NCI-H82 (cell line): Measurements from ENCODE around the gene RCC1.
"Not testable (repeated sequence)": the region's sequence is repeated elsewhere in the genome, so short reads cannot be mapped to it uniquely, and the experiment has no call there.

ENCODE experiments used
- DNase-seq: peaks from one replicate; lab custom pipeline; 2025; lab: John Stamatoyannopoulos, UW

The RCC1 gene

DNA sequence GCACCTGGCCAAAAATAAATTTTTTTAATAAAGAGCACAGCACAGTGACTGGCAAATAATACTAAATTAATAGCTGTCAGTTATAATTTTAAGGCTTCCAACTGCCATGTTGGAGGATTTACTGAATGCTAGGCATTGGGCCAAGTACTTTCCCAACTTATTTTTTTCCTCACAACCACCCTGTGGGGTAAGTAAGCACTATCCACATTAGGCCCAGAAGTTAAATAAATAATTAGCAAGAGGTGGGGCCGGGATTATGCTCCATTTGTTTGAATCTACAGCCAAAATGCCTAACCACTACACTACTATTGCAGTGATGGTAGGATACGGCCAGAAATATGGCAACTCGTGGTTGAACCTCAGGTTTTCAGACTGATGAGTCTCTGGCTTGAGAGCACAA lies 42.5 kb downstream of the RCC1 start:
- DNase-seq = no peak

GRCh38 chr1:28551381-28551780 lies 45.5 kb downstream of the RCC1 start:
- no peak for DNase-seq

GRCh38 chr1:28552758-28553663 lies 47.2 kb downstream of the RCC1 start, which contains the start of gene TRNAU1AP:
TSS of gene TRNAU1AP (plus strand) at chr1:28553085. CDS start at chr1:28553111, 26 bp downstream.
- peak; percentile 99 for DNase-seq

GRCh38 chr1:28560886-28561285 lies 55.0 kb downstream of the RCC1 start:
- no peak for DNase-seq

GRCh38 chr1:28564310-28564709 lies 58.5 kb downstream of the RCC1 start:
- DNase-seq = no peak

DNA sequence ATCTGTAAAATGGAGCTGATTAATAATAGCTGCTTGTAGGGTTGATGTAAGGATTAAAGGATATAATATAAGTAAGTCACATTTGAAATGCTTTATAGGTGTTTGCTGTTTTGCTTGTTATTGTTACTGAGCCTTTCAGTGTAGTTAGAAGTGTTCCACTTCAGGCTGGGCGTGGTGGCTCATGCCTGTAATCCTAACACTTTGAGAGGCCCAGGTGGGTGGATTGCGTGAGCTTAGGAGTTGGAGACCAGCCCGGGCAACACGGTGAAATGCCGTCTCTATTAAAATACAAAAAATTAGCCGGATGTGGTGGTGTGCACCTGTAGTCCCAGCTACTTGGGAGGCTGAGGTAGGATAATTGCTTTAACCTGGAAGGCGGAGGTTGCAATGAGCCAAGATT lies 59.2 kb downstream of the RCC1 start:
- no peak for DNase-seq

- no peak for DNase-seq
These were observed 59.9 kb downstream of the RCC1 start for GRCh38 chr1:28565726-28566125.

GRCh38 chr1:28566931-28567330 lies 61.1 kb downstream of the RCC1 start:
- no peak for DNase-seq

DNA sequence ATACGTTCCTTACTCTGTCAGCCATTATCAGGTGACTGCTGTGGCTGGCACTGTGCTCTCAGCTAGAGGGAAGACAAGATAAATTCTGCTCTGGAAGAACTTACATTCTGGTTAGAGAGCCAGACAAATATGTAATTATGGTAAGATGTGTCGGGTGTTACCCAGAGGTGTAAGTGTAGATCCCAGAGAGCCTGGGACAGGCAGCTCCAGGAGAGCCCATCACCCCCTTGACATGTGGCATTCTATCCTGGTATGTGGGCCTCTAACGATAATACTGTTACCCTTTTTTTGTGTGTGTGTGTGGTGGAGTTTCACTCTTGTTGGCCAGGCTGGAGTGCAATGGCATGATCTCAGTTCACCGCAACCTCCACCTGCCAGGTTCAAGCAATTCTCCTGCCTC lies 66.1 kb downstream of the RCC1 start:
- DNase-seq = no peak

GRCh38 chr1:28572891-28573290 lies 67.0 kb downstream of the RCC1 start:
- DNase-seq = not testable (repeated sequence)

DNA sequence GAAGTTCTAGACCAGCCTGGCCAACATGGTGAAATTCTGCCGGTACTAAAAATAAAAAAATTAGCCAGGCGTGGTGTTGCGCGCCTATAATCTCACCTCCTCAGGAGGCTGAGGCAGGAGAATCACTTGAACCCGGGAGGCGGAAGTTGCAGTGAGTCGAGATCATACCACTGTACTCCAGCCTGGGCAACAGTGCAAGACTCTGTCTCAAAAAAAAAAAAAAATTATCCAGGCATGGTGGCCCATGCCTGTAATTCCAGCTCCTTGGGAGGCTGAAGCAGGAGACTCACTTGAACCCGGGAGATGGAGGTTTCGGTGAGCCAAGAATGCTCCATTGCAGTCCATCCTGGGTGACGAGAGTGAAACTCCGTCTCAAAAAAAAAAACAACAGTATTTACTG lies 67.7 kb downstream of the RCC1 start:
- no peak for DNase-seq

- peak; percentile 64 for DNase-seq
These were observed 71.3 kb downstream of the RCC1 start for GRCh38 chr1:28577052-28577678.

GRCh38 chr1:28577738-28578536 lies 72.1 kb downstream of the RCC1 start:
- peak; percentile 63 for DNase-seq

GRCh38 chr1:28578696-28579218 lies 72.9 kb downstream of the RCC1 start:
- DNase-seq = no peak

- DNase-seq = no peak
These were observed 73.6 kb downstream of the RCC1 start for GRCh38 chr1:28579401-28579800.

GRCh38 chr1:28580722-28581530 lies 75.1 kb downstream of the RCC1 start:
- DNase-seq = peak; percentile 62

DNA sequence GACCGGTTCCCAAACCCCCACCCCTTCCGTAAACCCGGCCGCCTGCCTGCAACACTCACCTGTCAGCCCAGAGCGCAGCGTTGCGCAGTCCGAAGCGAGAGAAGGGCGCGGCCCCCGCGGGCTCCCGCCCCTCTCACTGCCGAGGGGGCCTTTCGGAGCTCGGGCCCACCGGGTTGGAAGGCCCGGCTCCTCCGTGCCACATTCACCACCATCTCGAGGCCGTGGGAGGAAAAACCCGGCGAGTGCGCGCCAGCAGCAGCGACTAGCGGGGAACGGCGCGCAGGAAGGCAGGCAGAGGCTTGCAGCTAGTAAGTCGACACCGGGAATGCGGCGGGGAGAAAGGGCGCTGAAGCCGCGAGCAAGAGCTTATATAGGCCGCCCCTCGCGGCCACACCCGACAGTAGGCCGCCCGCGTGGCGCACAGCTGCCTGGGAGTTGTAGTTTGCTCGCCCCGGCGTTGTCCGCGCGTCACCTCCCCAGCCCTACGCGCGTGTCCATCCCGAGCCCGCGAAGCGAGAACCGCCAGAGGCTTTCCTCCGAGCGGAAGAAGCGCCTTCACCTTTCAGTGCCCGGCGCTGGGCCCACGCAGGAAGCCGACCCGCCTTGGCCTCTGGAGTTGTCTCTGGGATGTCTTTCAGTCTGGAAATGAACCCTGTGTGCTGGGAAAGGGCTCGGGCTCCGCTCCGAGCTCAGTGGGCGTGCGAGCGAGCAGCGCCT lies 75.8 kb downstream of the RCC1 start:
- peak; percentile 98 for DNase-seq

DNA sequence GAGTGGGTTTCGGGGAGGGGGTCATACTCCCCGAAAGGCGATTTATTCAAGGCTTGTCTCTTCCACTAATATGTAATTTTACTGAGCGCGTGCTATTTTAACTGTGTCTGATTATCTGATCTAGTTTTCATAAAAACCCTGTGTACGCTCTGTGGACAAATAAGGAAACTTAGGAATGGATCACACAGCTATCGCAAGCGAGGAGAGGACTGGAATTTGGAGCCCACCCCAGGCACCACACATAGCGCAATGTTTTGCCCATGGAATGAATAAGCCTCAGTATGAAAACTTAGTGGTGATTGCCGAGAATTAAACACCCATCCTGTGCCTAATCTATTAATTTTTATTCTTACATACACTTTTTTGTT lies 76.4 kb downstream of the RCC1 start:
- peak; percentile 53 for DNase-seq

DNA sequence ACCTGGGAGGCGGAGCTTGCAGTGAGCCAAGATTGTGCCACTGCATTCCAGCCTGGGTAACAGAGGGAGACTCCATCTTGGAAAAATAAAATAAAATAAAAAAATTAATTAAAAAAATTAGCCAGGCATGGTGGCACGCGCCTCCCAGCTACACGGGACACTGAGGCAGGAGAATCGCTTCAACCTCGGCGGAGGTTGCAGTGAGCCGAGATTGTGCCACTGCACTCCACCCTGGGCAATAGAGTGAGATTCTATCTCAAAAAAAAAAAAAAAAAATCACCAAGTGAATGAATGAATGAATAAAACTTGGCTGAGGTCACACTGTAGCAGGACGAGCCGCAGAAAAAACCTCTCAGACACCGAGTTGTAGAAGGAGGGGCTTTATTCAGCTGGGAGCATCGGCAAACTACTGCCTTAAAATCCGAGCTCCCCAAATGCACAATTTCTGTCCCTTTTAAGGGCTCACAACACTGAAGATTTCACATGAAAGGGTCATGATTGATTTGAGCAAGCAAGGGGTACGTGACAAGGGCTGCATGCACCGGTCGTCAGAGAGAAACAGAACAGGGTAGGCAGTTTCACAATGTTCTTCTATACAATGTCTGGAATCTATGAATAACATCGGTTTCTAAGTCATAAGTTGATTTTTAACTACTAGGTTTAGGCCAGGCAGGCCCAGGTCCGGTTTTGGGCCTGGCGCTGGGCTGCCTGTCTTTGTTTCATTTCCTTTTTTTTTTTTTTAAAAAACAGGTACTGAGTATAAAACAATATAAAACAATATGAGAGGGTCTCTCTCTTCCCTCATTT lies 80.9 kb downstream of the RCC1 start:
- not testable (repeated sequence) for DNase-seq
